Naive thymus-derived CD4-positive, alpha-beta T cell (primary cell): ENCODE measurements around the gene DCUN1D4. TPM values are rescaled to one million over a fixed set of nuclear protein-coding genes. Genes with fewer than 3 reads are reported as not detected.

Experiments used
- ATAC-seq: fragments of 150-1000 bp; cut with Tn5 transposase; 2 replicates; pipeline ENCODE4 v1.10.0; 2021; ENCODE audit warnings: mild to moderate bottlenecking, moderate library complexity
- CTCF ChIA-PET: fragments of 350-600 bp; sonication (Branson Sonifier 250); formaldehyde crosslinking; loops from one replicate; lab custom pipeline; 2021; ENCODE audit warnings: antibody characterized with exemption; lab: Charles Lee
- POLR2A ChIA-PET: fragments of 350-600 bp; sonication (Branson Sonifier 250); formaldehyde crosslinking; loops from one replicate; lab custom pipeline; 2021; ENCODE audit warnings: antibody characterized with exemption, inconsistent platforms; lab: Charles Lee
- DNase-seq, 9 donors: peaks; one replicate each; pipeline versions ENCODE4 v3.0.0 to v3.0.0-alpha.2; 2020 to 2022; ENCODE audit warnings: mixed read lengths in 1 of 9
- H3K27ac ChIP-seq: one replicate; pipeline ENCODE4 v1.7.0; 2013; ENCODE audit warnings: mild to moderate bottlenecking, low read depth, low read length, moderate library complexity
- H3K27me3 ChIP-seq, 2 donors: one replicate each; pipeline ENCODE4 v1.7.0; 2013; ENCODE audit warnings: low read length in 2 of 2, mild to moderate bottlenecking in 2 of 2, moderate library complexity in 2 of 2; ENCODE audit not compliant: control insufficient read depth in 2 of 2, insufficient read depth in 2 of 2
- H3K36me3 ChIP-seq, 3 experiments: 1 replicate in 2 of 3; 2 replicates in 1 of 3; pipeline ENCODE4 v1.7.0; 2013; ENCODE audit warnings: low read length in 3 of 3, mild to moderate bottlenecking in 3 of 3, moderate library complexity in 1 of 3; ENCODE audit not compliant: insufficient read depth in 3 of 3, control insufficient read depth in 2 of 3
- H3K4me1 ChIP-seq, 2 donors: one replicate each; pipeline ENCODE4 v1.7.0; 2013; ENCODE audit warnings: low read length in 2 of 2, mild to moderate bottlenecking in 2 of 2, moderate library complexity in 1 of 2; ENCODE audit not compliant: control insufficient read depth in 2 of 2, insufficient read depth in 2 of 2
- H3K4me3 ChIP-seq: 2 replicates; pipeline ENCODE4 v1.7.0; 2013; ENCODE audit warnings: mild to moderate bottlenecking, low read length
- H3K9me3 ChIP-seq, 3 experiments: 1 replicate in 2 of 3; 2 replicates in 1 of 3; pipeline ENCODE4 v1.7.0; 2013; ENCODE audit warnings: low read length in 3 of 3; ENCODE audit not compliant: control insufficient read depth in 2 of 3
- H3K27ac Mint-ChIP-seq, 9 donors: one replicate each; pipeline ENCODE4 v1.8.0; 2020 to 2022; ENCODE audit warnings: mixed read lengths in 9 of 9, mild to moderate bottlenecking in 8 of 9, moderate library complexity in 5 of 9, inconsistent platforms in 2 of 9
- H3K27me3 Mint-ChIP-seq, 5 donors: one replicate each; pipeline ENCODE4 v1.8.0; 2021 to 2022; ENCODE audit warnings: mixed read lengths in 5 of 5, mild to moderate bottlenecking in 1 of 5
- H3K36me3 Mint-ChIP-seq, 5 donors: one replicate each; pipeline ENCODE4 v1.8.0; 2020 to 2022; ENCODE audit warnings: mixed read lengths in 5 of 5, mild to moderate bottlenecking in 3 of 5, inconsistent platforms in 1 of 5
- H3K4me1 Mint-ChIP-seq, 7 donors: one replicate each; pipeline ENCODE4 v1.8.0; 2020 to 2022; ENCODE audit warnings: mixed read lengths in 7 of 7, mild to moderate bottlenecking in 3 of 7, inconsistent platforms in 1 of 7
- H3K4me3 Mint-ChIP-seq, 10 donors: one replicate each; pipeline ENCODE4 v1.8.0; 2020 to 2022; ENCODE audit warnings: mild to moderate bottlenecking in 10 of 10, mixed read lengths in 10 of 10, moderate library complexity in 6 of 10, inconsistent platforms in 2 of 10
- H3K9me3 Mint-ChIP-seq, 11 donors: one replicate each; pipeline ENCODE4 v1.8.0; 2020 to 2022; ENCODE audit warnings: mixed read lengths in 11 of 11, mild to moderate bottlenecking in 4 of 11, inconsistent platforms in 1 of 11, moderate library complexity in 1 of 11
- intact Hi-C, 2 donors: fragments of 100-400 bp; cut with micrococcal nuclease; formaldehyde crosslinking; loops; one replicate each; pipeline ENCODE4 v1.15.1; 2023
- polyA plus RNA-seq, 2 donors: library from polyadenylated mRNA; unstranded; fragments of 300-500 nt; fragmentation: Illumina TruSeq; gene quantifications; one replicate each; pipeline ENCODE4 v1.2.3, GENCODE V29; 2021
- total RNA-seq, 6 experiments: library from RNA in 5 of 6; stranded (reverse) in 5 of 6; gene quantifications; 1 replicate in 5 of 6; 2 replicates in 1 of 6; pipeline ENCODE4 v1.2.3 and lab custom pipeline; 2021 to 2026

The DCUN1D4 gene
- total and polyA plus RNA-seq, 7 experiments from 2014 or later = 15.4 to 60.7 (median 31.4) TPM

DNA sequence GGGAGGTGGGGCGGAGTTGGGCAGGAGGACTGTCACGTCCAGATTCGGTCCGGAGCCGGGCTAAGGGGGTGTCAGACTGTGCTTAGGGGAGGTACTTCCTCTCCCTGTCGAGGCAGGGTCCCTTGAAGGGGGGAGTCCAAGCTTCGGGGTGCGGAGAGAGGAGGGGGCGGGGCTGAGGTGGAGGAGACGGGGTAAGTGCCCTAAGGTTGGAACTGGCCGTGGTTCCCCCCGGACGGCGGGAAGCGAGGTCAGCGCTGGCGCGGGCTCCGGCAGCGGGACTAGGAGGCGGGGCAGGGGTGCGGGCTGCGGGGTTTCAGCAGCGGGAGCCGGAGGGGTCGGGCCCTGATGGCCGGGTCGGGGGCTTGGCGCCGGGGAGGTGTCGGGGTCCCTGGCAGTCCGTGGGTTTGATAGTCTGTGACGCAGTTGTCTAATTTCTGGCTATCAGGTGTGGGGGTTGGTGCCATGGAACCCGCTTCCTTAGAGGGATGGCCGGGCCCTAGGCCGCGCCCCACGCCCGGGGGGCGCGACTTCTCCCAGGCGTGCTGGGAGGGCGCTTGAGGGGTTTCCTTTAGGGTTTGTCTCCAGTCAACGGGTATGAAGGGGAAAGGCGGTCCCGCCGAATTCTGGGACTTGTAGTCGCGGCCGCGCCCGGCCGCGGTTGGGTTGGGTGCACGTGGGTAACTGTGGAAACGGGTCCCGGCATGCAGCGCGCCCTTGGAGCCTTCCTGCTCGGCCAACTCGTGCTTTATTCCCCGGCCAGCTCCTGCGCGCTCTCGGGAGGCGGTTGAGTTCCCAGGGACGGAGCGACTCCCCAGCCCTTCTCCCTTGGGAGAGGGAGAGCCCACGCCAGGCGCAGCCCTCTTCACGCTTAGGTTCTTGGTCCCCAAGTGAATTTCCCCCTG is 1.5 kb downstream of the DCUN1D4 start:
- Mint-ChIP-seq H3K9me3 (peaks cover 0 to 1% (median 0%) of the 10 kb centered on the region in 11 donors), H3K36me3 (peaks cover 0 to 6% (median under 1%) of the 10 kb centered on the region in 5 donors), H3K4me1 (peaks cover 12 to 44% (median 33%) of the 10 kb centered on the region in 7 donors), H3K27me3 (peaks cover 0 to 11% (median 0%) of the 10 kb centered on the region in 5 donors), H3K27ac (peak overlapping the region; percentile 3 to 98 (median 87)), H3K4me3 (peak overlapping the region; percentile 90 to 100 (median 96))
- DNase-seq (peak; percentile 54 to 82 (median 78)), ATAC-seq (peak; percentile 58)
- ChIA-PET CTCF (no interaction called here), POLR2A (interaction anchor here (0.7 to 1.8 kb wide), 2 partner anchors 868 to 1143 kb away, joined by 3 to 13 read pairs; no protein-coding TSS in a partner anchor)
- H3K9me3 ChIP-seq = no peaks in the 10 kb centered on the region
- peaks cover 0 to 12% (median 0%) of the 10 kb centered on the region in 3 experiments for H3K36me3 ChIP-seq
- intact Hi-C loops = loop anchor here (1.0 to 10.0 kb wide), 10 partner anchors 13 to 1533 kb away; partner anchors contain the start of genes SGCB (in 2 of the 2), USP46 (in 2 of the 2), FIP1L1 (in 1 of the 2) and RASL11B (in 1 of the 2)
- no peaks in the 10 kb centered on the region for H3K27me3 ChIP-seq
- peak overlapping the region; percentile 85 for H3K4me3 ChIP-seq
- H3K4me1 ChIP-seq = peaks cover 4% of the 10 kb centered on the region in 2 donors
- peak overlapping the region; percentile 76 for H3K27ac ChIP-seq

DNA sequence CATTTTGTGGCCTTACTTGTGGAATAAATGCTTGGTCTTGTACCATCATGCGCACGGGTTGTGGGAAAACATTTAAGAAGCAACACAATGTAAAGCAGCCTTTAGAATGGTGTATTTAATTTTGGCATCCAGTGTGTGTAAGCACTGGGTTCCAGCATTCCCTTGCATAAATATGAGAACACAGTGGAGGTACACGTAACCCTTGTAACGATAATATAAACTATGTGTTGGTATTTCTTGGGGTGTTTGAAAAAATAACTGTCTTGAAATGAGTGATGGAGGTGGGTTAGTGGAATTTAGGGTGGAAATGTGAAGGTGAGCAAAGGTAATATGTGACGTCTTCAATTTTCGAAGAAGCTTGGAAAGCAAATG is 2.1 kb downstream of the DCUN1D4 start:
- Mint-ChIP-seq H3K4me1 (peaks cover 14 to 49% (median 38%) of the 10 kb centered on the region in 7 donors), H3K36me3 (peaks cover 0 to 6% (median 3%) of the 10 kb centered on the region in 5 donors), H3K9me3 (peaks cover 0 to 1% (median 0%) of the 10 kb centered on the region in 11 donors), H3K27ac (peak overlapping the region; percentile 3 to 98 (median 76)), H3K4me3 (peak overlapping the region; percentile 90 to 100 (median 96)), H3K27me3 (peaks cover 0 to 9% (median 0%) of the 10 kb centered on the region in 5 donors)
- Histone ChIP-seq H3K27me3 (no peaks in the 10 kb centered on the region), H3K4me1 (peaks cover 4% of the 10 kb centered on the region in 2 donors), H3K4me3 (peak overlapping the region; percentile 85), H3K27ac (peak overlapping the region; percentile 76), H3K36me3 (peaks cover 0 to 12% (median 0%) of the 10 kb centered on the region in 3 experiments), H3K9me3 (no peaks in the 10 kb centered on the region)
- intact Hi-C loops = loop anchor here in 1 of 2 donors (10.0 kb wide), 1 partner anchor 810 kb away; the partner anchor contains the start of gene USP46
- no peak for DNase-seq
- CTCF ChIA-PET = no interaction called here
- ATAC-seq = no peak
- POLR2A ChIA-PET = no interaction called here

DNA sequence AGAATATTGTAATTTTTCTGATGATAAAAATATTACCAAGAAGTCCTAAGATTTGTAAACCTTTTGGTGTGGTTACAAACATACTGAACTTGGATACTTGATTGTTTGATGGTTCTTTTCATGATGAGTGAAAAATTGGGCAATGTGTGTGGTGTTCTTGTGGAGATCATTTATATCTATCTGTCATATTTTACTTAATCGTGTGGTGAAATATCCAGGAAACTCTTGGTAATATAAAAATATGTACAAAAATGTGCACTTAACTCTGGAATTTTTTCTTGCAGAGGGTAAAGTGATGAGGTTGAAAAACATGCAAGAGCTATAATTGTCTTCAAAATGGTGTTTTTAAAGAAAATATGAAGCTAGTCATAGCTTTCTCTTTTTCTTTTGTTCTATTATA is 2.8 kb downstream of the DCUN1D4 start:
- H3K36me3 Mint-ChIP-seq = peaks cover 0 to 6% (median 3%) of the 10 kb centered on the region in 5 donors
- H3K9me3 Mint-ChIP-seq = peaks cover 0 to 1% (median 0%) of the 10 kb centered on the region in 11 donors
- H3K36me3 ChIP-seq = peaks cover 0 to 12% (median 0%) of the 10 kb centered on the region in 3 experiments
- H3K27ac Mint-ChIP-seq = peak overlapping the region in 1 of 9 donors; percentile 63
- peaks cover 0 to 3% (median 0%) of the 10 kb centered on the region in 5 donors for H3K27me3 Mint-ChIP-seq
- intact Hi-C loops = loop anchor here in 1 of 2 donors (10.0 kb wide), 1 partner anchor 809 kb away; the partner anchor contains the start of gene USP46
- H3K4me1 Mint-ChIP-seq = peaks cover 21 to 56% (median 44%) of the 10 kb centered on the region in 7 donors
- H3K27me3 ChIP-seq = no peaks in the 10 kb centered on the region
- ATAC-seq (no peak), DNase-seq (no peak)
- POLR2A ChIA-PET = no interaction called here
- H3K9me3 ChIP-seq = no peaks in the 10 kb centered on the region
- no peak overlapping the region for H3K4me3 ChIP-seq
- H3K4me1 ChIP-seq = peaks cover 4% of the 10 kb centered on the region in 2 donors
- H3K27ac ChIP-seq = no peak overlapping the region
- CTCF ChIA-PET = no interaction called here
- peak overlapping the region in 3 of 10 donors; percentile 96 to 100 (median 96) for H3K4me3 Mint-ChIP-seq

DNA sequence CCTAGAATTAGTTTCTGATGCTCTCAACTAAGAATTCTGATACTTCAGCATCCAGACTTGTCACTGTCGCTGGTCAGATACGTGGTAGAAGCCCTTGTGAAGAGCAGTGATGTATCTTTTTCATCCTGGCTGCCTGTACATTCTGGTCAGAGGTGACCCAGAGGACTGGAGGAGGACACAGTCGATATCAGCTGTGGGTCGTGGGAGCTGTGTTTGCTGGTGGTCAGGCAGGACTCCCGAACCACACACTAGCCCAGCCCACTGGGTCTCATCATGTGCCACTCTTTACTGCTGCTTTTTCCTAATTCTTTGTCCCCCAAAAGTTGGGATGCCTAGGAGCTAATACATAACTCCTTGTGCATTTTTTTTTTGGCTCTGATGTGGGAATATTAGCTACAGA is 6.5 kb downstream of the DCUN1D4 start:
- peaks cover 34 to 88% (median 63%) of the 10 kb centered on the region in 7 donors for H3K4me1 Mint-ChIP-seq
- intact Hi-C loops = loop anchor here in 1 of 2 donors (10.0 kb wide), 1 partner anchor 805 kb away; the partner anchor contains the start of gene USP46
- Histone ChIP-seq H3K4me1 (peaks cover 0 to 4% of the 10 kb centered on the region in 2 donors), H3K36me3 (peaks cover 0 to 1% (median 0%) of the 10 kb centered on the region in 3 experiments), H3K27me3 (no peaks in the 10 kb centered on the region), H3K27ac (no peak overlapping the region), H3K4me3 (no peak overlapping the region), H3K9me3 (no peaks in the 10 kb centered on the region)
- ChIA-PET POLR2A (no interaction called here), CTCF (no interaction called here)
- H3K27me3 Mint-ChIP-seq = no peaks in the 10 kb centered on the region
- no peaks in the 10 kb centered on the region for H3K9me3 Mint-ChIP-seq
- ATAC-seq (no peak), DNase-seq (no peak)
- H3K27ac Mint-ChIP-seq = no peak overlapping the region
- H3K36me3 Mint-ChIP-seq = peaks cover 0 to 8% (median 0%) of the 10 kb centered on the region in 5 donors
- no peak overlapping the region for H3K4me3 Mint-ChIP-seq

DNA sequence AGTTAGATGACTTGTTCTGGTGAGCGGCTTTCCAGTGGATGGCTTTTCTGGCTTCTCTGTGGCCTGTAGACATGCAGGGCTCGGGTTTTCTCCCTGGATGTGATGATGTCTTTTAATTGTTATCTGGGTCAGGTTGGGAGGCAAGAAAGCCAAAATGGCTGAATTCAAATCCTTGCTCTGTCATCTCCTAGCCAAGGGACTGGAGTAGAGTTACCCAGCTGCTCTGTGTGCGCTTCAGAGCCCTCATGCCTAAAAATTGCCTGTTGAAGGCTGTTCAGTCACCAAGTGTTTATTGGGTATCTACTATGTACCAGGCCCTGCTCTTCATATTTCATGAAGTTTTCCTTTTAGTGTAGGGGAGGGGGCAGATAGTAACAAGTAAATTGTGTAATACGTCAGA is 7.3 kb downstream of the DCUN1D4 start:
- intact Hi-C loops = no loop called here
- Histone ChIP-seq H3K27ac (no peak overlapping the region), H3K4me1 (no peaks in the 10 kb centered on the region), H3K27me3 (no peaks in the 10 kb centered on the region), H3K4me3 (no peak overlapping the region), H3K9me3 (no peaks in the 10 kb centered on the region), H3K36me3 (no peaks in the 10 kb centered on the region)
- ChIA-PET CTCF (no interaction called here), POLR2A (no interaction called here)
- H3K27ac Mint-ChIP-seq = peak overlapping the region in 1 of 9 donors; percentile 19
- no peak for DNase-seq
- no peak for ATAC-seq
- peaks cover 33 to 91% (median 61%) of the 10 kb centered on the region in 7 donors for H3K4me1 Mint-ChIP-seq
- H3K36me3 Mint-ChIP-seq = peaks cover 0 to 9% (median 0%) of the 10 kb centered on the region in 5 donors
- no peaks in the 10 kb centered on the region for H3K27me3 Mint-ChIP-seq
- no peak overlapping the region for H3K4me3 Mint-ChIP-seq
- no peaks in the 10 kb centered on the region for H3K9me3 Mint-ChIP-seq

DNA sequence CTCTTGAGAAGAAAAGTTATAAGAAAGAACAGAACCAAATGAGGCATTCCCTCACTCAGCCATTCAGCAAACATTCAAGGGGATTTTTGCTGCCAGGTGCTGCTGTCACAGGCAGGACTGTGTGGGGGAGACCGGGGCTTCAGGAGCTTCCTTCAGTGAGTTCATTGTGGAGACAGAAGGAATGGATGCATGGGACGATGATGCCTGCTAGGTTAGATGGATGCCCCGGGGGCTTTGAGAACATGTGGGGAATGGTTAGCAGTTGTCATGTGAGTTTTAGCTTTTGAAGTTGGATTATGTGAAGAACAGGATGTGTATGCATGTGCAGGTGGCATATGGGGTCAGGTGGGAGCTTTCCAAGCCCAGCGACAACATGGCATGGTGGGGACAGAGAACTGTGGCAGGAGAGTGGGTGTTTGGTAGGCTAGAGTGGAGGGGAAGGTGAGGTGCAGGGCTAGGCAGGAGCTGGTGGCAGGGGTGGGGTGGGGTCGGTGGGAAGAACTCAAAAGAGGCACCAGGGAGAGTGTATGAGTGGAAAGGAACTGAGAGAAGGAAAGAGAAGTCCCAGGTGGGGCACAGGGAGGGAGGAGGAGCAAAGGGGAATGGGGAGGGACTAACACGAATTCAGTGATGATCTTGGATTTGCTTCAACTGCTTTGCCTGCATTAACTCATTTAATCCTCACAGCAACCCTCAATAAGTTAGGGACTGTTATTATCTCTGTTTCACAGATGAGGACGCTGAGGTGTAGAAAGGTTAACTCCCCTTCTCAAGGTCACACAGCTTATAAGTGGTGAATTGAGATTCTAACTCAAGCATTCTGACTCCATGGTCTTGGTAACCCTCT is 8.4 kb downstream of the DCUN1D4 start:
- no peaks in the 10 kb centered on the region for H3K27me3 Mint-ChIP-seq
- peak overlapping the region in 5 of 9 donors; percentile 16 to 80 (median 48) for H3K27ac Mint-ChIP-seq
- Histone ChIP-seq H3K4me3 (no peak overlapping the region), H3K27me3 (no peaks in the 10 kb centered on the region), H3K4me1 (no peaks in the 10 kb centered on the region), H3K36me3 (no peaks in the 10 kb centered on the region), H3K27ac (no peak overlapping the region), H3K9me3 (no peaks in the 10 kb centered on the region)
- intact Hi-C loops = no loop called here
- peaks cover 0 to 14% (median 0%) of the 10 kb centered on the region in 5 donors for H3K36me3 Mint-ChIP-seq
- no peaks in the 10 kb centered on the region for H3K9me3 Mint-ChIP-seq
- POLR2A ChIA-PET = interaction anchor here (1.4 kb wide), 1 partner anchor 9 kb away, joined by 4 read pairs; the partner anchor contains the start of gene DCUN1D4
- ATAC-seq = no peak
- CTCF ChIA-PET = no interaction called here
- H3K4me3 Mint-ChIP-seq = peak overlapping the region in 1 of 10 donors; percentile 0
- peaks cover 28 to 92% (median 62%) of the 10 kb centered on the region in 7 donors for H3K4me1 Mint-ChIP-seq
- no peak for DNase-seq
